ENCODE results near the gene KLF7.
"Not testable (repeated sequence)": the region's sequence is repeated elsewhere in the genome, so short reads cannot be mapped to it uniquely, and the experiment has no call there.

Gene KLF7

GRCh38 chr2:207055257-207055656 lies 110.5 kb downstream of the KLF7 start:
- no peak for DNase-seq (ENCODE audit: low spot score)

DNA sequence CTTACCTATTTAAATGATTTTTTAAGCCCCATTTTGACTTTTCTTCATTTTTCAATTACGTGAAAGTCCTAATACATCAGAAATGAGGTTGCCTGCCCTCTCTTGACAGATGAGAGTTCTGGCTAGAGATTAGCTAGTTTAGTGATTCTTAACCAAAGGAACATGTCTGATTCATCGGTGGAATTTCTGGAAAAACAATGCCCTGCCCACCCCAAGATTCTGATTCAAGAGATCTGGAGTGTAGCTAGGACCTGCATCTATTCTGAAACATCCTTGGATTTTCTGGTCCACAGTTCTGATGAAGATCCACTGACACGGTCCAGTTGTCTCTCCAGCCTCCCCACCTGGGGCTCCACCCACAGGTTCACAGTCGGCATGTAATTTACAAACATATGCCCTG lies 111.2 kb downstream of the KLF7 start:
- DNase-seq (ENCODE audit: low spot score) = no peak

DNA sequence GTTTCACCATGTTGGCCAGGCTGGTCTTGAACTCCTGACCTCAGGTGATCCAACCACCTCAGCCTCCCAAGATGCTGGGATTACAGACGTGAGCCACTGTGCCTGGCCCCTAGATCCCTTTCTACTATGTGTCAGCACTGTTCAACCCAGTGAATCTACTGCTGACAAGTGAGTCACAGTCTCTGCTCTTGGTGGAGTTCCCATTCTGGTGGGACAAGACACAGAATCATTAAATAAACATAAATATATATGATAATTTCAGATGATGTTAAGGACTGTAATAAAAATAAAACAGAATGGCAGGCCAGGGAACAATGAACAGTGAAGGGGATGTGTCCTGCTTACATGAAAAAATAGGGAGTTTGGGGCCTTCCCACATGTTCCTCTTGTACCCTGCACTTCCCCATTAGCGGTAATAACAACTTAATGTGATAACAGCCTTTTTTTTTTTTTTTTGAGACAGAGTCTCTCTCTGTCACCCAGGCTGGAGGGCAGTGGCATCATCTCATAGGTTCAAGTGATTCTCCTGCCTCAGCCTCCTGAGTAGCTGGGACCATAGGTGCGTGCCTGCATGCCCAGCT lies 114.3 kb downstream of the KLF7 start:
- DNase-seq (ENCODE audit: low spot score) = no peak

GRCh38 chr2:207049122-207049521 lies 116.6 kb downstream of the KLF7 start:
- no peak for DNase-seq (ENCODE audit: low spot score)

DNA sequence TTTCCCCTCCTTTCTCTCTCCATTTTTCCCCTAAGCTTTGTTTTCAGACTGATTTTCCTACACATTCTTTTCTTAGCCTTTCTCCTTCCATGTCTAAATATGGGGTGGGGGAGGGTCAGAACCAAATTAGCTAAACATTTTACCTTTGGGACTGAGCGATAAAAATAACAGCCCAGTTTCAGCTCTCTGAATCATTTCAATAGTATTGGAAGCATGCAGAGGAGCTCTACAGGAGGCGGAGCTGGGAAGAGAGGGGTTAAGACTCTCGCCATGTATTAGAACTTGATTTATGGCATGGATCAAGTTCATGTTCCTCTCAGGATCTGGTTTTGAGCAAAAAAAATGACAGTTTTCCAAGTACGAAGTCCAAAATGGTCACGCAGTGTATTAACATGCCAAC lies 117.3 kb downstream of the KLF7 start:
- DNase-seq (ENCODE audit: low spot score) = no peak

- no peak for DNase-seq (ENCODE audit: low spot score)
Observed at GRCh38 chr2:207046724-207047123, 119.0 kb downstream of the KLF7 start.

DNA sequence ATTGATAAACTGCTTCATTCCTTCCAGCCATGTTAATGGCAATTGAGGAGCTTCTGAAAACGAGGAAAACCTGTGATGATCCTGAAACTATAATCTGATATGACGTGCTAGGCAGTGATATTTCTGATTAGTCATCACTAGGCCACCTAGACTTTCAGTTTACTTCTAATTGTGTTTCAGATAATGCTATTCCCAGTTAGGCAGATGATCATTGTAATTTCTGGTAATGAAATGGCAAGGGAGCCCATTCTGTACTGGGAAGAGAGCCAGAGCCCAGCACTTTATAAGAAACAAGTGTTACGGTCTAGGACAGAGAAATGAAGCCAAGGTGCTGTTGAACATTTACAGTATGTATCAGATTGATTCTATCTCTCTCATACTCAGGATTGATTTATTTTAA lies 120.2 kb downstream of the KLF7 start:
- DNase-seq (ENCODE audit: low spot score) = no peak

DNA sequence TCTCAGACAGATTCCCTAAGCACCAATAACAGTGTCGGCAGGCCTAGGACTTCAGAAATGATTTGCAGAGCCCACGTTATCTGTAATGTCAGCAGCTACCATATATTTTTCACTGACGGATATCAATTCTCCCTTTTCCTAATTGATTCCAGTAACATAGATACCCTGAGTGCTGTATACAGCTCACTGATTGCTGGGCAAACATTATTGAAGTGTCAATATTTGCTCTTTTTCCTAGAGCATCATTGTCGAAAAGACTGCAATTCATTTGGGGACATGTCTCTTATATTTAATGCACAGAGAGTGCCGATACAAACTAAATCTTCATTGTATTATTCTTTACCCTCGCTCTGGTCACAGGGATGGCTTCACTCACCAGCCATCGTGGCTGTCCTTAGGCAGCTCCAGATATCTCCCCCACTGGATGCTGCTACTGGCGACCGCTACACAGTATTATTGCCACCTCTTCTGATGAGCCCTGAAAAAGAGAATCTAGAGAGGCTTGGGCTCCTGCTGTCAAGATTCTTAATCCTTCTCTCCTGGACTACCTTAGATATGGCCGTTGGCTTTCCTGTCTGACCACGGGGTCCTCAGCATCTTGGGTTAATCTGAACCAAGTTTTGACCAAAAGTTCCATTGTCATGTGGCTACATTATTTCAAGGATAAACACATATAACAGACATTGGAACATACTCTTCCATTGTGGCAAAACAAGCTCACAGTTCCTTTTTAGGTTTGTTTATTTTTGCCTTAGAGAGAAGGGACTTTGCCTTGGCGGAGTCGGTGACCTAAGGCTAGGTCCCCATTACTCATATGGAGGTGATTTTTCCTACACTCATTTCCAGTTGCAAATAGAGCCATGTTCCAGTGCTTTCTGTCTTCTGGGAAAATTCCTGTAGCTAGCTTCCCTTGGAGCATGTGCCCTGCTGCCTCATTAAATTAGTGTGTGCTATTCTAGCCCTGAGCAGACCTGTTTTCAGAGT lies 121.1 kb downstream of the KLF7 start:
- DNase-seq (ENCODE audit: low spot score) = no peak

DNA sequence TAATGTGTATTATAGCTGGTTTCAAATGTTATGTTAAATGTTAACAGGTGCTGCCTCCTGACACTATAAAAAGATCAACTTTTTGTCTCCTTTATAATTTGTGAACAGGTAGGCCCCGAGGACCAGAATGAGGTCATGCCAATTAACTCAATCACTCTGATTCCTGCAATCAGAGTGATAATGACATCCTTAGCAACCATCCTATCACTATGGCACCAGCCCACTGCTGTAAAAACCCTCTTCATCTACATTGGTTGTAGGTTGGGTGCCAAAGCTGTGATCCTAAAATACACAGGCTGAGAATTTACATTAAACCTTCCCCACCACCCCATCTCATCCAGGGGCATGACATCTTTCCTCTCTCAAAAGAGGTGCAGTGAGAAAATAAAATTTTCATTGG lies 122.9 kb downstream of the KLF7 start:
- no peak for DNase-seq (ENCODE audit: low spot score)

- no peak for DNase-seq (ENCODE audit: low spot score)
Observed at GRCh38 chr2:207041786-207042554, 123.8 kb downstream of the KLF7 start.

DNA sequence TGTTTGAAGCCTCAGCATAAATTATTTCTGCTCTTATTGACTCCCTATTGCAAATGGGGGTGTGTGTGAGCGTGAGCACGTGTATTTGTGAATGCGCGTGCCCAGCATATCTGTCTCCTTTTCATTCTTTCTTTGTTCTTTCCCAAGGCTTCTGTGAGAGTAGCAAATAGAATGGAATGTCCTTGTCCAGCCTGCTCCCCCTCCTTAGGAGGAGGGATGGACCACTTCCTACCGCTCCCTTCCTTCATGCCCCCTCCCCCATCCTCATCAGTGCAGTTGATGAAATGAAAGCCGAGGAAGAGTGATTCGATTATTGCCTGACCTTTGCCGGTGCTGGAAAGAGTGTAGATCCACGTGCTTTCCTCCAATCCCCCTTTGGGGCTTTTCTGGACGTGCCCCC lies 124.5 kb downstream of the KLF7 start:
- DNase-seq (ENCODE audit: low spot score) = no peak

DNA sequence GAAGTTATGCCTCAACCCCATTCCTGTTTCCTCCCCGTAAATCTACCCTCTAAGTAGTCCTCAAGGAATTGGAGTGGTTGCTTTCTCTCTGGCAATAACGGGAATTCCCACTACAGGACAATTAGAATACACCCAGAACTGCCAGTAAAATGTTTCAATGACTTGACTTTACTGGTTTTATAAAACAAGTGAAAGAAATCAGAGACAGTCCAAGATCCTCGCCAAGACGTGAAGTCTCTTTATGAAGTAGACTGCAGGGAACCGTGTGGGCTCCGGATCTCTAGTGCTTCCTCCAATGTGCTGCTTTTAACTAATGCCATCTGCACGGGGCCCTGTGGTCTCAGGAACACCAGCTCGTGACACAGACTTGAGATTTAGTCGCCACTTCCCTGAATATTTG lies 125.1 kb downstream of the KLF7 start:
- no peak for DNase-seq (ENCODE audit: low spot score)

DNA sequence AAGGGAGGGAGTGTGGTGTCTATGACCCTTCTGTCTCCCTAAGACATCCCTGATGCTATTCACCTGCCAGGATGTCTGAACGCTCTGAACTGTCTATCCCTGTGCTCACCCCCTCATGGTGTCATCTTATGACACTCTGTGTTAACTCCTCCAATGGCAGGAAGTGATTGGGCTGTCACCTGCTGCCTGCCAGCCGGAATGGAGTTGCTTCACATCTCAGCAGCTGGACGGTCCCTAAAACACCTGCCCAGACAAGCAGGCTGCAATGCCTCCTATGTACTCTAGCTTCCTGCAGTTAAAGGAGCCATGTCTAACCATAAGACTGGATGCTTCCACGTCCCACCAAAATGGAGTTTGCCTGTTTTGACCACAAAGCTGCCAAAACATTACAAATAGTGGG lies 126.5 kb downstream of the KLF7 start:
- no peak for DNase-seq (ENCODE audit: low spot score)

DNA sequence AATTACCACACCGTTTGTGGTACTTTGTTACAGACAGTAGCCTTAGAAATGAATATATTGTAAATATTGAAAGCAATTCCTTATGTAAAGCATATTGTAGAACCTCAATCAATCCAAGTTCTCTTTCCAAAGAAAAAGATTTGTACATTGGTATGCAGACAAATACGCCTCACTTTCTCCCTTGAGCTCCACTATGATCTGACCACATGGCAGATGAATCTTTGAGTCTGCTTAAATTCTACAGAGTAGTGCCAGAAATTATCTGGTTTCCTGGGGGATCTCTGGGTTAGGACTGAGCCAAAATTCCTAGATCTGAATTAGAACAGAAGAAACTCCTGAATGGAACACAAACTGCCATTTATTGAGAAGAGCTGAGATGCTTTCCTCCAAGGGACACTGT lies 127.4 kb downstream of the KLF7 start:
- DNase-seq (ENCODE audit: low spot score) = no peak

DNA sequence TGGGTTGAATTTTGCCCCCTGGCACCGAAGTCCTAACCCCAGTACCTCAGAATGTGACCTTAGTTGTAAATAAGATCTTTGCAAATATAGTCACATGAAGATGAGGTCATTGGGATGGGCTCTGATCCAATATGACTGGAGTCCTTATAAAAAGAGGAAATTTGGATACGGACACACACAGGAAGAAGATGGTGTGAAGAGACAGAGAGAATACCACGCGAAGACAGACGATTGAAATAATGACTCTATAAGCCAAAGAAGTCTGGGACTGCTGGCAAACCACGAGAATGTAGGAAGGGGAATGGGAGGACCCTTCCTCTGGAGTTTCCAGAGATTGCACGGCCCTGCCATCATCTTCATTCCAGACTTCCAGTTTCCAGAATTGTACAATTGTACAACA lies 127.9 kb downstream of the KLF7 start:
- no peak for DNase-seq (ENCODE audit: low spot score)

GRCh38 chr2:207037023-207037422 lies 128.7 kb downstream of the KLF7 start:
- DNase-seq (ENCODE audit: low spot score) = not testable (repeated sequence)

DNA sequence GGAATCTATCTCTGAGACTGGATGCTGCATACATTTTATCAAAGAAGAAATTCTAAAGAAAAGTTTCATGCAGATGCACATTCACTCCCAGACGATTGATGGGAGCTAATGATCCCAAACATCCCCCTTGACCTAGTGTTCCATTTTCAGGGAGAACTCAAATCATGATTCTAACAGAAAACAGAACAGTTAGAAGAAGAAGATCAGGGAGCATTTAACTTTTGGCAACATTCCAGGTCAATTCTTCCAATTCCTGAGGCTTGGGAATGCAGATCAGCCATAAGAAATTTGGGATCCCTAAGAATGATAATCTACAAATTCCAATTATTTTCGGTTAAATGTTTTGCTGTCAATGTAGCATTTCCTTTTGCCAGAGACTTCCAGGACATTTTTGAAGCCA lies 129.9 kb downstream of the KLF7 start:
- DNase-seq (ENCODE audit: low spot score) = no peak

DNA sequence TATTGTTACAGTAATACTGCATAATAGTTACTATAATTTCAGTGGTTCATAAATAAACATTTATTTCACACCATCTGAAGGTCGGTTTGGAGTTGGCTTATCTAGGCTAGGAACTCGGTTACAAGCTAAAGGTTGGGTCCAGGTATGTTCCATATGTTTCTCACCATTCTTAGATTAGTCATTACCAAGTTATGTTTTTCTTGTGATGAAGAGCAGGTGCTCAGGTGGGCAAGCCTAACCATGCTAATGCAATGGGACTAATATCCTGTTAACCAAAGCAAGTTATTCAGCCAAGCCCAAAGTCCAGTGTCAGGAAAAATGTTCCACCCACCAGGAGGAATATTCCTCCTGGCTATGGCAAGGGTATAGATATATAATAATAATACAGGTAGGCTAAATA lies 133.3 kb downstream of the KLF7 start:
- no peak for DNase-seq (ENCODE audit: low spot score)

Data from hematopoietic multipotent progenitor cell treated with erythropoietin and hydrocortisone succinate and interleukin-3 and kit ligand, for 15 days (in vitro differentiated cells).